ENCODE measurements around the gene RETREG2. TPM values are rescaled to one million over a fixed set of nuclear protein-coding genes. Genes with fewer than 3 reads are reported as not detected.
A peak's percentile ranks its signal among the peaks of the same experiment; 100 is the strongest.

RETREG2 gene
- total RNA-seq, 1 experiment from 2014 or later = 69.7 TPM

DNA sequence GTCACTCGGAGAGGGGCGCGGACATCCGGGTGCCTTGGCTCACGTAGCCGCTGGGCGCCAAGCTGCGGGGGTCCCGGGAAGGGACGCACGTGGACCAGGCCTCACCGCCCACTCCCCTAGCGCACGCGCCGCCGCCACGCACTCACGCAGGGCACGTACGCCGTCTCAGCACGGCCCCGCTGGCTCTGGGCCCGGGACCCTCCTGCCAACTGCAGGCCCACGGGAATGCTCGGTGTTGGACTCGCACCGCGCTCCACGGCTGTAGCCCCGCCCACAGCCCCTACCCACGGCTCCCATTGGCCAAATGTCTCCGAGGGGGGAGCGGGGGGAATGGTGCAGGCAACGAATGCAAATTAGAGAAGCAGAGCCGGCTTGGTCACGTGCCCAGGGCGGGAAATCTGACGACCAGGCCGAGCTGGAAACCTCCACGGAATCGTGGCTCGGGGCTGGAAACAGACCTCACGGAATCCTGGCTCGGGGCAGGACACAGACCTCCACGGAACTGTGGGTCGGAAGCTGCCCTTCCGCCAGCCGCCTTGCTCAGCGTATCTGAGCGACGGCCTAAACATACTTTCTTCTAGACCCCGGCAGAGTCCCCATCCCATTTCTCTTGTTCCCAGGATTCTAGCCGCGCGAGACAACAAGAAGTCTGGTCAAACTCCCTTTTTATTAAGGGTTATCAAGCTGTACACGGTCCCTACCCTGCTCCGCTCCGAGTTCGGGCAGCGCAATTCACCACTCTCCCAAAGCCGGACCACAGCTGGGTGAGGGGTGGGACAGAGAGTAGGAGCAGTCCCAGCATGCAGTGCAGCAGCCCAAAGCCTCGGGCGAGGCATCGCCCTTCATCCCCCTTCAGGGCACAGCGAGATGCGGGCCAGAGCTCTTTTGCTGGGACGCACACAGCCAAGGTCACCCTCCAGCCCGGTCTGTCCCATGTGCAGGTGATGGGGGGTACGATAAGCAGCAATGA, 40.9 kb downstream of the RETREG2 start, which contains the start of gene ABCB6:
ABCB6 (minus strand) TSS at position 227 of the 970 bp plus-strand sequence. CDS start 285 bp downstream, outside the sequence.
- H3K4me1 Mint-ChIP-seq (ENCODE audit: low read depth, unreplicated experiment) = peaks cover 18% of the 10 kb centered on the region
- DNase-seq = peak; percentile 79
- TF ChIP-seq, protein P1, sequence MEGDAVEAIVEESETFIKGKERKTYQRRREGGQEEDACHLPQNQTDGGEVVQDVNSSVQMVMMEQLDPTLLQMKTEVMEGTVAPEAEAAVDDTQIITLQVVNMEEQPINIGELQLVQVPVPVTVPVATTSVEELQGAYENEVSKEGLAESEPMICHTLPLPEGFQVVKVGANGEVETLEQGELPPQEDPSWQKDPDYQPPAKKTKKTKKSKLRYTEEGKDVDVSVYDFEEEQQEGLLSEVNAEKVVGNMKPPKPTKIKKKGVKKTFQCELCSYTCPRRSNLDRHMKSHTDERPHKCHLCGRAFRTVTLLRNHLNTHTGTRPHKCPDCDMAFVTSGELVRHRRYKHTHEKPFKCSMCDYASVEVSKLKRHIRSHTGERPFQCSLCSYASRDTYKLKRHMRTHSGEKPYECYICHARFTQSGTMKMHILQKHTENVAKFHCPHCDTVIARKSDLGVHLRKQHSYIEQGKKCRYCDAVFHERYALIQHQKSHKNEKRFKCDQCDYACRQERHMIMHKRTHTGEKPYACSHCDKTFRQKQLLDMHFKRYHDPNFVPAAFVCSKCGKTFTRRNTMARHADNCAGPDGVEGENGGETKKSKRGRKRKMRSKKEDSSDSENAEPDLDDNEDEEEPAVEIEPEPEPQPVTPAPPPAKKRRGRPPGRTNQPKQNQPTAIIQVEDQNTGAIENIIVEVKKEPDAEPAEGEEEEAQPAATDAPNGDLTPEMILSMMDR (IDR thresholded peaks at IDR 0.05; ENCODE audit: unreplicated experiment) = no peak
- BruUV-seq (replicated peaks) = no TSS peak
- CTCF ChIA-PET = interaction anchor here (1.3 to 2.6 kb wide), 2 partner anchors 10 to 35 kb away, joined by 3 to 10 read pairs; partner anchors contain the start of genes TUBA4A and TUBA4B
- no peaks in the 10 kb centered on the region for H3K9me3 Mint-ChIP-seq (ENCODE audit: low read depth, unreplicated experiment)
- peak within 1 kb of the TSS; percentile 74 for H3K4me3 Mint-ChIP-seq (ENCODE audit: low read depth, unreplicated experiment)
- peaks cover 55% of the 10 kb centered on the region for H3K36me3 Mint-ChIP-seq (ENCODE audit: insufficient read depth, unreplicated experiment)
- H3K27me3 Mint-ChIP-seq (ENCODE audit: unreplicated experiment) = no peaks in the 10 kb centered on the region
- H3K27ac Mint-ChIP-seq (ENCODE audit: unreplicated experiment) = peak within 1 kb of the TSS; percentile 75
- intact Hi-C loops (cut with micrococcal nuclease; ENCODE audit: unreplicated experiment) = loop anchor here (5.0 to 10.0 kb wide), 2 partner anchors 54 to 58 kb away; partner anchors contain the start of genes DNAJB2 and NHEJ1

DNA sequence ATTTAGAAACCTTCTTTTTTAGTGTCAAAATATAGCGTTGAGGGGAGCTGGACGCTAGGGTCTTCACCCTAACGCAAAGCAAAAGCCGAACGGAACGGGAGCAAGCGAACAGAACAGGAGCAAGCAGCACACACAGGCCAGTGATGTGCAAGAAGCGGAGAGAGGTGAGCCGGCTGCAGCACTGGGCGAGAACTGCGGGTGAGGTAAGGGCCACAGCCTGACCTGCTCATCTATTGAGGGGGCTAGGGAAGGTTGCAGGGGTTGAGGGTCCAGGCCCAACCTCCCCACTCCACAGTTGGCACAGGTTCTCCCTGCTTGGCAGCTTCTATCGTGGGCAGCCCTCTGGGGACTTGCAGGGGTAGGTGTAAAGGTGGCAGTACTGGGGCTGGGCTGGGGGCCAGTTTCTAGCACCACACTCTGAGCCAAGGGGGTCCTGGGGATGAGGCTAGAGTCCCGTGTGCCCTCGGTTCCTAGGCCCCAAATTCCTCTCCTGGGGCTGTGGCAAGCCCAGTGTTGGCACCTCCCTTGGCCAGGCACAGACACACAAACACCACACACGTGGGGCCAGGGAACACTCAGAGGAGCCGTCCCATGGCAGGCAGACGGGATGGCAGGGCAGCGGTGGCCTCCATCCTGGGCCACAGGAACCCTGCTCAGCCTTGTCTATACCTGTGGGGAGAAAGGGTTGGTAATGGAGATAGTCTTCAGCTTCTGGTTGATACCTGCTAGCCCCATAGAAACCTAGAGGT, 41.9 kb downstream of the RETREG2 start:
- Mint-ChIP-seq H3K9me3 (ENCODE audit: low read depth, unreplicated experiment) (no peaks in the 10 kb centered on the region), H3K4me3 (ENCODE audit: low read depth, unreplicated experiment) (no peak overlapping the region), H3K27me3 (ENCODE audit: unreplicated experiment) (no peaks in the 10 kb centered on the region), H3K27ac (ENCODE audit: unreplicated experiment) (no peak overlapping the region), H3K4me1 (ENCODE audit: low read depth, unreplicated experiment) (peaks cover 18% of the 10 kb centered on the region), H3K36me3 (ENCODE audit: insufficient read depth, unreplicated experiment) (peaks cover 61% of the 10 kb centered on the region)
- no TSS peak for BruUV-seq (replicated peaks)
- intact Hi-C loops (cut with micrococcal nuclease; ENCODE audit: unreplicated experiment) = loop anchor here (5.0 to 10.0 kb wide), 2 partner anchors 55 to 57 kb away; partner anchors contain the start of genes DNAJB2 and NHEJ1
- no peak for DNase-seq
- TF ChIP-seq, protein P1 (IDR thresholded peaks at IDR 0.05; ENCODE audit: unreplicated experiment) = no peak
- CTCF ChIA-PET = no interaction called here

DNA sequence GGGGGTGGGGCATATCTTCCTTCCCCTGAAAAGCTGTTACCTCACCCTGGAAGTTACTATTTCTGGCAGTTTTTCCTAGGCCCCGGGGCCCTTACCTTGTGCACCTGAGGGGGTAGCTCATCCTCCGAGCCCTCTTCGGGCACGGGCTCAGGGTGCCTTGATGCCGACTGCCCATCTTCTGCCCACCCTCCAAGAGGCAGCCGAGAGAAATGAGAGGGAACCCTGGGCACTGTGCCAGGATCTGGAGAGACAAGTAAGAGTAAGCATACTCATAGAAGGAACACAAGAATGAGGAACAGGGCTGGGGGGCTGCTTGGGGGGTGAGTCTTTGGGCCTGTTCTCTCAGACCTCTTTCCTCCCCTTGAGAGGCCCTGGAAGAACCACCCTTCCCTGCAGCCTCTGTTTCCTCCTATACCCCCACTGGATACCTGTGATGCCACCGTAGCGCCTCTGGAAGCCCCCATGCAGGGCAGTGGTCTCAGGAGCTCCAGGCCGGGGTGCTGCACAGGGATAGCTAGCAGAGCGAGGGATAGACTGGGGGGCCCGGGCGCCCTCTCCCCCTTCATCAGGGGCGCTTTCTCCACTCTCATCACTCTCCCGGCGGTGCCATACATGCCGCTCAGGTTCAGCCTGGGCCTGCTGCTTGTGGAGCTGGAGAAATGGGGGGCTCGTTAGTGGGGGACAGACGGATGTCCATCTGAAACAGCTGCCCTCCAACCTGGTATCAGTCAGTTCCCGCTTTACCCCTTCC, 42.8 kb downstream of the RETREG2 start:
- no peaks in the 10 kb centered on the region for H3K9me3 Mint-ChIP-seq (ENCODE audit: low read depth, unreplicated experiment)
- BruUV-seq (replicated peaks) = no TSS peak
- H3K4me3 Mint-ChIP-seq (ENCODE audit: low read depth, unreplicated experiment) = no peak overlapping the region
- TF ChIP-seq, protein P1 (IDR thresholded peaks at IDR 0.05; ENCODE audit: unreplicated experiment) = no peak
- CTCF ChIA-PET = interaction anchor here (0.6 kb wide), 2 partner anchors 116 to 202 kb away, joined by 3 to 4 read pairs; no protein-coding TSS in a partner anchor
- peaks cover 66% of the 10 kb centered on the region for H3K36me3 Mint-ChIP-seq (ENCODE audit: insufficient read depth, unreplicated experiment)
- H3K4me1 Mint-ChIP-seq (ENCODE audit: low read depth, unreplicated experiment) = peaks cover 18% of the 10 kb centered on the region
- intact Hi-C loops (cut with micrococcal nuclease; ENCODE audit: unreplicated experiment) = no loop called here
- no peak for DNase-seq
- no peaks in the 10 kb centered on the region for H3K27me3 Mint-ChIP-seq (ENCODE audit: unreplicated experiment)
- H3K27ac Mint-ChIP-seq (ENCODE audit: unreplicated experiment) = no peak overlapping the region

Data from Calu3 (cell line).